NT2/D1 (cell line): Measurements from ENCODE around the gene CLN3.

ENCODE experiments used
- SUZ12 ChIP-seq: IDR thresholded peaks from 2 replicates; pipeline ENCODE4 v1.6.1; 2011; ENCODE audit not compliant: insufficient read length, insufficient read depth; ENCODE audit errors: extremely low read depth
- YY1 ChIP-seq: IDR thresholded peaks from 2 replicates; pipeline ENCODE4 v1.6.1; 2011; ENCODE audit not compliant: insufficient read length, insufficient read depth
- ZNF274 ChIP-seq: IDR thresholded peaks from 2 replicates; pipeline ENCODE4 v1.6.1; 2011; ENCODE audit warnings: mild to moderate bottlenecking, low read depth, low read length

DNA sequence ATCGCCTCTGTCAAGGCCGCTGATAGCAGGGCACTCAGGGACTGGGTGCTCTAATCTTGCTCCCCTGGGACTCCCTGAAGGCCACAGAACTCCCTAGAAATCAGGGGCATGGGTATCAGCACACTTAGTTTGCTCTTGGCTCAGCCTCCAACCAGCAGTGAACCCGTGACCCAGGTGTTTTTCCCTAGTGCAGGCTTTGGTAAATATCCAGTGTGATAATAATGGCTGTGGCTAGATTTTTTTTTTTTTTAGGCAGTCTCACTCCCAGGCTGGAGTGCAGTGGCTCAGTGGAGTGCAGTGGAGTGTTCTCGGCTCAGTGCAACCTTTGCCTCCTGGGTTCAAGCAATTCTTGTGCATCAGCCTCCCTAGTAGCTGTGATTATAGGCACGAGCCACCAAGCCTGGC, 36.6 kb upstream of the CLN3 start:
- TF ChIP-seq SUZ12 = no peak
- TF ChIP-seq YY1 = no peak
- TF ChIP-seq ZNF274 = no peak
